Muscle layer of duodenum (tissue), 2 donors: ENCODE data around the gene NDRG4.
"Not testable (repeated sequence)": the region's sequence is repeated elsewhere in the genome, so short reads cannot be mapped to it uniquely, and the experiment has no call there.

ENCODE experiments used
- H3K27ac ChIP-seq: one replicate; pipeline ENCODE4 v1.7.0; 2013; ENCODE audit warnings: mild to moderate bottlenecking, low read length
- H3K27me3 ChIP-seq: one replicate; pipeline ENCODE4 v1.7.0; 2013; ENCODE audit warnings: low read depth, mild to moderate bottlenecking, control low read depth, low read length
- H3K36me3 ChIP-seq, 2 donors: one replicate each; pipeline ENCODE4 v1.7.0; 2013; ENCODE audit warnings: low read length in 2 of 2, control low read depth in 1 of 2, mild to moderate bottlenecking in 1 of 2; ENCODE audit not compliant: insufficient read depth in 2 of 2, control insufficient read depth in 1 of 2
- H3K4me1 ChIP-seq, 2 donors: one replicate each; pipeline ENCODE4 v1.7.0; 2013; ENCODE audit warnings: low read length in 2 of 2, mild to moderate bottlenecking in 2 of 2, control low read depth in 1 of 2, moderate library complexity in 1 of 2; ENCODE audit not compliant: insufficient read depth in 2 of 2, control insufficient read depth in 1 of 2
- H3K4me3 ChIP-seq, 2 donors: one replicate each; pipeline ENCODE4 v1.7.0; 2013; ENCODE audit warnings: low read length in 2 of 2, low read depth in 1 of 2, mild to moderate bottlenecking in 1 of 2
- H3K9me3 ChIP-seq, 2 donors: one replicate each; pipeline ENCODE4 v1.7.0; 2013; ENCODE audit warnings: low read length in 2 of 2, control low read depth in 1 of 2, mild to moderate bottlenecking in 1 of 2; ENCODE audit not compliant: control insufficient read depth in 1 of 2
- donor health status: healthy.

The NDRG4 gene

GRCh38 chr16:58487566-58488351, 12.2 kb upstream of the NDRG4 start:
- Histone ChIP-seq H3K27ac (no peak overlapping the region), H3K9me3 (no peaks in the 10 kb centered on the region), H3K4me3 (peak overlapping the region in 1 of 2 donors; percentile 28), H3K36me3 (no peaks in the 10 kb centered on the region), H3K4me1 (peaks cover 0 to 5% of the 10 kb centered on the region in 2 donors), H3K27me3 (no peaks in the 10 kb centered on the region)

- H3K4me3 ChIP-seq, result no peak overlapping the region
- no peak overlapping the region for H3K27ac ChIP-seq
- H3K27me3 ChIP-seq, result no peaks in the 10 kb centered on the region
- H3K36me3 ChIP-seq, result no peaks in the 10 kb centered on the region
- H3K4me1 ChIP-seq, result peaks cover 0 to 5% of the 10 kb centered on the region in 2 donors
- no peaks in the 10 kb centered on the region for H3K9me3 ChIP-seq
Measured at GRCh38 chr16:58488531-58488930, 11.4 kb upstream of the NDRG4 start.

GRCh38 chr16:58490065-58490464, 9.9 kb upstream of the NDRG4 start:
- no peak overlapping the region for H3K4me3 ChIP-seq
- no peaks in the 10 kb centered on the region for H3K36me3 ChIP-seq
- no peaks in the 10 kb centered on the region for H3K9me3 ChIP-seq
- no peak overlapping the region for H3K27ac ChIP-seq
- H3K27me3 ChIP-seq, result no peaks in the 10 kb centered on the region
- peaks cover 0 to 5% of the 10 kb centered on the region in 2 donors for H3K4me1 ChIP-seq

GRCh38 chr16:58490539-58490938, 9.4 kb upstream of the NDRG4 start:
- H3K4me3 ChIP-seq, H3K27me3 ChIP-seq, H3K36me3 ChIP-seq, H3K4me1 ChIP-seq, H3K9me3 ChIP-seq, H3K27ac ChIP-seq: not testable (repeated sequence)

GRCh38 chr16:58492066-58492465, 7.9 kb upstream of the NDRG4 start:
- H3K27ac ChIP-seq, result no peak overlapping the region
- H3K36me3 ChIP-seq, result no peaks in the 10 kb centered on the region
- H3K27me3 ChIP-seq, result no peaks in the 10 kb centered on the region
- H3K4me1 ChIP-seq, result peaks cover 0 to 6% of the 10 kb centered on the region in 2 donors
- no peak overlapping the region for H3K4me3 ChIP-seq
- no peaks in the 10 kb centered on the region for H3K9me3 ChIP-seq

- Histone ChIP-seq H3K4me1 (peaks cover 0 to 6% of the 10 kb centered on the region in 2 donors), H3K27ac (no peak overlapping the region), H3K36me3 (no peaks in the 10 kb centered on the region), H3K9me3 (no peaks in the 10 kb centered on the region), H3K4me3 (no peak overlapping the region), H3K27me3 (no peaks in the 10 kb centered on the region)
Measured at GRCh38 chr16:58492735-58493134, 7.2 kb upstream of the NDRG4 start.

DNA sequence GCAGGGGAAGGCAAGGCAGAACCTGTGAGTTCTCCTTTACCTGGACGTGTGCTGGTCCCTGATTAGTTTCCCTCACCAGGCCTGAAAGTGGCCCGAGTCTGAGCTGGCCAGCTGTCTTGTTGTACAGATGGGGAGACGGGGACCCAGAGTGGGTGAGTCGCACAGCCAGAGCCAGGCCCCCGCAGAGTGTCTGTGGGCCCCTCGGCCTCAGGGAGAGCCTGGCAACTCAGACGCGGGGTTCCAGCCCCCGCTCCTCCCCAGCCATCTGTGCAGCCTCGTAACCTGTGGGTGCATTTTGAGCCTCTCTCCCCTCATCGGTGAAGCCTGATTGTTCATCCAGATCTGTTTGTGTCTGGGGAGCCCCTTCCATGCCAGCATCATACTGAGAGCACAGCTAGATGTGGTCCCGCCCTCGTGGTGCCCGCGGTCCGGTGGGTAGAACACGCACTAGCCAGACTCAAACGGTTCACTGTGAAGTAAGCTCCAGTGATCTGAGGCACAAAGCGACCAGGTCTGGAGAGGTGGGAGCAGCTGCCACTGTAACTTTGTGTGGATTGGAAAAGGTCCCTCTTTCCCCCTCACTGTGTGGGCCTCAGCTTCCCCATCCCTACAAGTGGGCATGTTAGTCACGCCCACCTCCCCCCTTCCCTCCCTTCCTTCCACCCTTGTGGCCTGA, 6.0 kb upstream of the NDRG4 start:
- Histone ChIP-seq H3K27me3 (no peaks in the 10 kb centered on the region), H3K27ac (no peak overlapping the region)

DNA sequence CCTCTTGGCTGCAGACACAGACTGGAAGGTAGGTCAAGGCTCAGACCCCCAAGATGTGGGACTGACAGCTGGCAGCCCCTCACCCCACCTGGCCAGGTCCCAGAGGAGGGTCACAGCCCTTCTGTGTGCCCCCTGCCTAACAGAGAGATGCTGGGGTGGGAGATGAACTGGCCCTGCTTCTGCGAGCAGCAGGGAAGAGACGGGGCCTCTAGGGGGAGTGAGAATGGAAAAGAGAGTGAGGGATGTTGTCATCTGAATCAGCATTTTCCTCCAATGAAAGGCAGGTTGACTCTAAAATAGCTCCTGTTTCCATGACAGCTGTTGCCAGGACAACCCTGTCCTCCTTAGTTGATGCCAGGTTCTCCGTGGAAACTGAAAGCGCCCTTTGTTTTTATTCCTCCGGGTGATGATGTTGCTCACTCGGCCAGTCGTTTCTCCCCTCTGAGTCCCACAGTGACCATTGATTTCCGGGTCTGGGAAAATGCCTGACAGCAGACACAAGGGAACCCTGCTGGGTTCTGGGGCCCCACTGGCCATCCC, 4.9 kb upstream of the NDRG4 start:
- Histone ChIP-seq H3K27ac (no peak overlapping the region), H3K9me3 (no peaks in the 10 kb centered on the region), H3K4me3 (peak overlapping the region in 1 of 2 donors; percentile 39)

More for the DNA sequence above, 6.0 kb upstream of the NDRG4 start:
- Histone ChIP-seq H3K4me3 (no peak overlapping the region), H3K9me3 (no peaks in the 10 kb centered on the region), H3K36me3 (no peaks in the 10 kb centered on the region), H3K4me1 (peaks cover 0 to 6% of the 10 kb centered on the region in 2 donors)

GRCh38 chr16:58495521-58496331, 4.2 kb upstream of the NDRG4 start:
- Histone ChIP-seq H3K4me3 (peak overlapping the region in 1 of 2 donors; percentile 39), H3K27me3 (peaks cover 9% of the 10 kb centered on the region), H3K9me3 (no peaks in the 10 kb centered on the region), H3K4me1 (peaks cover 0 to 17% of the 10 kb centered on the region in 2 donors), H3K27ac (no peak overlapping the region), H3K36me3 (no peaks in the 10 kb centered on the region)

More for the DNA sequence above, 4.9 kb upstream of the NDRG4 start:
- Histone ChIP-seq H3K36me3 (no peaks in the 10 kb centered on the region), H3K4me1 (peaks cover 0 to 10% of the 10 kb centered on the region in 2 donors), H3K27me3 (peaks cover 4% of the 10 kb centered on the region)

GRCh38 chr16:58497468-58497867, 2.5 kb upstream of the NDRG4 start:
- H3K27ac ChIP-seq, result no peak overlapping the region
- H3K4me3 ChIP-seq, result no peak overlapping the region

DNA sequence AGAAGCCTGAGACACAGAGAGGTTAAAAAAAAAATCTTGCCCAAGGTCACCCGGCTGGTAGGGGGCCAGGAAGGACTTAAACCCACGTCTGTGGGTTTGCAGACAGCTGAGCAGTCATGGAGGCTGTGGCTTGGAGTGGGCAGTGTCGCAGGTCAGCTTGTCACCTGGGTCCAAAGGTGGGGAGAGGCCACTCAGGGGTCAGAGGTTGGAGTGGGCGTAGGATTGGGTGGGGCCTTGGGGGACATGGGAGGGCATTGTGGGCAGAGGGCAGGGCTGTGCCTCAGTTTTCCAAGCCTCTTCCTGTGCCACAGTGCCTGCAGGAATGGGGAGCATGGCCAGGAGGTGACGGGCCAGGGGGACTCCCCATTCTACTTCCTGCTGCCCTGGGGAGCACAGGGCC, 2.0 kb upstream of the NDRG4 start:
- H3K27ac ChIP-seq, result no peak overlapping the region
- H3K36me3 ChIP-seq, result no peaks in the 10 kb centered on the region
- no peak overlapping the region for H3K4me3 ChIP-seq
- H3K4me1 ChIP-seq, result peaks cover 0 to 28% of the 10 kb centered on the region in 2 donors
- H3K9me3 ChIP-seq, result no peaks in the 10 kb centered on the region
- peaks cover 24% of the 10 kb centered on the region for H3K27me3 ChIP-seq

More at GRCh38 chr16:58497468-58497867, 2.5 kb upstream of the NDRG4 start:
- H3K36me3 ChIP-seq, result no peaks in the 10 kb centered on the region
- H3K9me3 ChIP-seq, result no peaks in the 10 kb centered on the region
- H3K27me3 ChIP-seq, result peaks cover 24% of the 10 kb centered on the region
- H3K4me1 ChIP-seq, result peaks cover 0 to 28% of the 10 kb centered on the region in 2 donors
